ENCODE data around the gene PPP2R5C. TPM values are rescaled to one million over a fixed set of nuclear protein-coding genes. Genes with fewer than 3 reads are reported as not detected.
"Not testable (repeated sequence)": the region's sequence is repeated elsewhere in the genome, so short reads cannot be mapped to it uniquely, and the experiment has no call there.

Gene PPP2R5C
- total RNA-seq, result 87.2 TPM

DNA sequence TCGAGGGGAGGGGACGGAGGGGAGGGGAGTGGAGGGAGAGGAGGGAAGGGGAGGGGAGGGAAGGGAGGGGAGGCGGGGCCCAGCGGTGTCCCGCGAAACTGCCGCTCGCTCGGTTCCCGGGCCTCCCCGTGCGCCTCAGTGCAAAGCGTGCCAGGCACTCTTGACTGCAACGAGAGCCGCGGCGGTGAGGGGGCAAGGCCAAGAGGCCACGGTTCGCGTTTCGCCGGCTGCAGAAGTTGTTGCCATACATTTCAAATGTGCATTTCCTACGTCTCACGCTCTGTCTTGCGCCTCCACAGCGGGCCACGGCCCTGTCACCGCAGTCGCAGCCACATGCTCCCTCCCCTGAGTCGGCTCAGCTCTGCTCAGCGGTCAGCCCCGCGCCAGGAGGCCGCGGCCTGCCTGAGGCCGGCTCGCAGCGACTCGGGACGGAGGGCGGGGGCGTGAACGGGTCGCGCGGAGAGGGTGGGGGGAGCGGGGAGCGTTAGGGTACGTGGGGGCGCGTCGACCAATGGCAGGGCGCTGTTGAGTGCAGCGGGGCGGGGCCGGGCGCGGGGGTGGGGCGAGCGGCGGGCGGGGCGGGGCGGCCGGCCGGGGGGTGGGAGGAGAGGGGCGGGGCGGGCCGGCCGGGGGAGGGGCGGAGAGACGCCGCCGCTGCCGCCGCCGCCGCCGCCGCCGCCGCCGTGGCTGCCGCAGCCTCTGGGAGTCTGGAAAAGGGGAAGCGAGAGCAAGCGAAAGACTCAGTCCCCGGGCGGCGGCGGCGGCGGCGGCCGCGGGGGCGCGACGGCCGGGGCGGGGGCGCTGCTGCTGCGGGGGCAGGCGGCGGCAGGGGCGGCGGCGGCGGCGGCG lies at the start of gene PPP2R5C:
Gene PPP2R5C (plus strand): TSS at position 678 of the 849 bp plus-strand sequence. CDS start 185 bp downstream, outside the sequence.
- peak; percentile 86 for DNase-seq

DNA sequence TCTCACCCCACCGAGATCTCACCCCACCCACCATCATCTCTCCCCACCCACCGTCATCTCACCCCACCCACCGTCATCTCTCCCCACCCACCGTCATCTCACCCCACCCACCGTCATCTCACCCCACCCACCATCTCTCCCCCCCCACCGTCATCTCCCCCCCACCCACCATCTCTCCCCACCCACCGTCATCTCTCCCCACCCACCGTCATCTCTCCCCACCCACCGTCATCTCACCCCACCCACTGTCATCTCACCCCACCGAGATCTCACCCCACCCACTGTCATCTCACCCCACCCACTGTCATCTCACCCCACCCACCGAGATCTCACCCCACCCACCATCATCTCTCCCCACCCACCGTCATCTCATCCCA lies 49.7 kb upstream of the PPP2R5C start:
- DNase-seq, result not testable (repeated sequence)

DNA sequence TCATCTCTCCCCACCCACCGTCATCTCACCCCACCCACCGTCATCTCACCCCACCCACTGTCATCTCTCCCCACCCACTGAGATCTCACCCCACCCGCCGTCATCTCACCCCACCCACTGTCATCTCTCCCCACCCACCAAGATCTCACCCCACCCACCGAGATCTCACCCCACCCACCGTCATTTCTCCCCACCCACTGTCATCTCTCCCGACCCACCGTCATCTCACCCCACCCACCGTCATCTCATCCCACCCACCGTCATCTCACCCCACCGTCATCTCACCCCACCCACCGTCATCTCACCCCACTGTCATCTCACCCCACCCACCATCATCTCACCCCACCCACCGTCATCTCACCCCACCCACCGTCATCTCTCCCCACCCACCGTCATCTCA lies 49.2 kb upstream of the PPP2R5C start:
- DNase-seq, result not testable (repeated sequence)

DNA sequence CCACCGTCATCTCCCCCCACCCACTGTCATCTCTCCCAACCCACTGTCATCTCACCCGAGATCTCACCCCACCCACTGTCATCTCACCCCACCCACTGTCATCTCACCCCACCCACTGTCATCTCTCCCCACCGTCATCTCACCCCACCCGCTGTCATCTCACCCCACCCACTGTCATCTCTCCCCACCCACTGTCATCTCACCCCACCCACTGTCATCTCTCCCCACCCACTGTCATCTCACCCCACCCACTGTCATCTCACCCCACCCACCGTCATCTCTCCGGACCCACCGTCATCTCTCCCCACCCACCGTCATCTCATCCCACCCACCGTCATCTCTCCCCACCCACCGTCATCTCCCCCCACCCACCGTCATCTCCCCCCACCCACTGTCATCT lies 48.4 kb upstream of the PPP2R5C start:
- not testable (repeated sequence) for DNase-seq

DNA sequence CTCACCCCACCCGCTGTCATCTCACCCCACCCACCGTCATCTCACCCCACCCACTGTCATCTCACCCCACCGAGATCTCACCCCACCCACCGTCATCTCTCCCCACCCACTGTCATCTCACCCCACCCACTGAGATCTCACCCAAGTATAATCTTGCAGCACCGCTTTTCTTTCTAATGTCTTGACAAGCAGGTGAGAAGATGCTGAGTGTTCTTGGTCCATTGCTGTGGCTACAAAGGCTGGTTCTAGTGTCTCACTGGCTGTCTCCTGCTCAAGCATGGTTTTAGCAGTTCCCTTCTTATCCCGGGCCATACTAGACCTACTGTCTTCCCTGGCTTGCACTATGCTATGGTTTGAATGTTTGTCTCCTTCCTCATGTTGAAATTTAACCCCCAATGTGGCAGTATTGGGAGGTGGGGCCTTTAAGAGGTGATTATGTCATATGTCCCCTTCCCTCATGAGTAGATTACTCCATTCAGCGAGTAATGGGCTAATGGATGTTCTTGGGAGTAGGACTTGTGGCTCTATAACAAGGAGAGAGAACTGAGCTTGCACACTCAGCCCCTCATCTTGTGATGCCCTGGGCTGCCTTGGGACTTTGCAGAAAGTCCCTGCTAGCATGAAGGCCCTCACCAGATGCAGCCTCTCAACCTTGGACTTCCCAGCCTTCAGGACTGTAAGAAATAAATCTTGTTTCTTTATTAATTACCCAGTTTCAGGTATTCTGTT lies 47.7 kb upstream of the PPP2R5C start:
- DNase-seq, result no peak

DNA sequence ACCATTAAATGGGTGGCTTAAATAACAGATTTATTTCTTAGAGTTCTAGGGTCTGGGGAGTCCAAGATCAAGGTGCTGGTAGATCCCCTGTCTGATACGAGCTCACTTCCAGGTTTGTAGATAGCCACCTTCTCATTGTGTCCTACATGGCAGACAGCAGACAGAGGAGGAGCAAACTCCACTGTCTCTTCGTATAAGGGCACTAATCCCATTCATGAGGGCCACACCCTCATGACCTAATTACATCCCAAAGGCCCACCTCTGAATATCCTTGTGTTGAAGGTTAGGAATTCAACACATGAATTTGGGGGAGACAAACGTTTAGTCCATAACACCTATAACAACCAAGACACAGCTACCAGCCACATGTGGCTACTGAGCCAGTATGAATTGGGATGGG lies 47.1 kb upstream of the PPP2R5C start:
- DNase-seq, result no peak

DNA sequence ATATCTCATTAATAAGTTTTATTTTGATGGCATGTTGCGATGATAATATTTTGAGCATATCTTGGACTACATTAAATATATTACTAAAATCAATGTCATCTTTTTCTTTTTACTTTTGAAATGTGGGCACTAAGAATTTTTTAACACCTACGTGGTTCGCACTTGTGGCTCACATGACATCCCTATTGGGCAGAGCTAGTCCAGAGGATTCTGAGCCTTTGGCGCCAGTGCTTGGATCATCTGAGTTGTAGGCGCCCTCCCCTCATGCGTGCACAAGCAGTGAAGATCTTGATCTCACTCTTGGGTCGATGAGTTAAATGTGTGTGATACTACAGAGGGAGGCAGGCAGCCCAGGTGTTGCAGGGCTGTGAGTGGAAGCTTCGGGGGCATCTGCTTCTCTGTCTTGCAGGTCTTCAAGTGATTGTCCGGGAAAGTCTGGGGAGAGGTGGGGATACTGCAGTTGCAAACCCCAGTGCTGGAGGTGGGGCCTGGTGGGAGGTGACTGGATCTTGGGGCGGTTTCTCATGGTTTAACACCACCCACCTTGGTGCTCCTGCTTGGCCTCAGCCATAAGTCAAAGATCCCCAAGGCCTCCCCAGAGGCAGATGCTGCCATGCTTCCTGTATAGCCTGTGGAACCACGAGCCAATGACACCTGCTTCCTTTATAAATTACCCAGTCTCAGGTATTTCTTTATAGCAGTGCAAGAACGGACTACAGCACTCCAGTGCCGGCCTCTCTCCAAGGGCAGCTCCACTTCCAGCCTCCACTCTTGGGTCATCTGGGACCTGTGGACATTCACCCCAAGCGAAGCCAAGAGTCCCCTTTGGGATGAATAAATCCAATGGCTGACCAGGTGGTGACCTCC lies 46.1 kb upstream of the PPP2R5C start:
- DNase-seq, result no peak

DNA sequence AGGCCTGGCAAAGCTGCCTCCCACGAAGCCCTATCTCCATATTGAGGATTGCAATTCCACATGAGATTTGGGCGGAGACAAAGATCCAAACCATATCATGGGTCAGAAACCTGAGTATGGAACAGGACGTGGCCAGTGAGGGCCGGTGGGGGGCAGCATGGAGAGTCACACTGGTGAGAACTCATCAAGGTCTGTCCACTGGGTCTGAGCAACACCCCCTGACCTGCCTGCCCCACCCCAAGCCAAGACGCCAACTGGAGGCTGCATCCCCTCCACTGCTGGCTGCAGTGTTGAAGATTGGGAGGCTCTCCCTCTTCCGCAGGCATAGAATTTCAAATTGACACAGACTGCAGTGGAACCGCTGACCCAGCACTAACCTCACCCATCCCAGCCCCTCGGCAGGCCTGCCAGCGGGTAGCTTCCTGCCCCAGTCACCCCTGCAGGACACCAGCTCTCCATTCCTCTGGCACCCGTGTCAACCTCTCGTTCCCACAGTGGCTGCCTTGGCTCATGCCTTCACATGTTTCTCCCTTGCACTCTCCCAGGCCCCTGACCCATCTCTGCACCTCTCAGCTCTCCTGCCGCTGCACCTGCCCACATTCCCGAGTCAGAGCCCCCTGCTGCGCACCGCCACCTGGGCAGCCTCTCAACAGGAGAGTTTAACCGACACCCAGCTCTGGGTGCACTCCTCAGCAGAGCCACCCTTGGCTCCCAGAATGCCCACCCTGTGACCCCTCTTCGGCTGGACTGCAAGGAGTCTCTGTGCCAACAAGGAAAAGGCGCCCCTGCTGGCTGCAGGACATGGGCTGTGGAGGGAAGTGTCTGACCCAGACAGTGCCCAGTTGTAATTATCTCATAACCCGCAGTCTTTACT lies 45.2 kb upstream of the PPP2R5C start:
- DNase-seq, result no peak

DNA sequence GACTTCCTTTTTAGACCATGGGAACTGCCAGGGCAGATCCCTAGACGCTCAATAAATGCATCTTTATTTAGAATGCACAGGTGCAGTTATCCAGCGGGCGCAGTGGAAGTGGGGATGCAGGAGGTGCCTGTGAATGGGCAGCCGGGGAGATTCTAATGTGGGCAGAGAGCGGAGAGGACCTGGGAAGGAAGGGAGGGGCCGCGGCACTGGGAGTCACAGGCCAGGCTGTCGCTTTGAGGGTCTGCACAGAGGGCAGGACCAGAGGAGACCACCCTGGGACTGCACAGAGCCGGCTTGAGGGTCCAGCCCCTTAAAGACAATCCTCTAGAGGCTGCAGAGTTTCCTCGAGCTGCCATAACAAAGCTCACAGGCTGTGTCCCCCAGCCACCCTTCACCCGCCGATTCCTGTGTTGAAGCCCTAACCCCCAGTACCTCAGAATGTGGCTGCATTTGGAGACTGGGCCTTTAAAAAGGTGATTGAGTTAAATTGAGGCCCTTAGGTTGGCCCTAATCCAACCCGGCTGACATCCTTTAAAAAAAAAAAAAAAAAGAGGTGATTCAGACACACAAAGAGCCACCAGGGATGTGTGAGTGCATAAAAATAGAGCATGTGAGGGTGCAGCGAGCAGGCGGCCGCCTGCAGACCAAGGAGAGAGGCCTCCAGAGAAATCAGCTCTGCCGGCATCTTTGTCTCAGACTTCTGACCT lies 44.4 kb upstream of the PPP2R5C start:
- DNase-seq, result no peak

DNA sequence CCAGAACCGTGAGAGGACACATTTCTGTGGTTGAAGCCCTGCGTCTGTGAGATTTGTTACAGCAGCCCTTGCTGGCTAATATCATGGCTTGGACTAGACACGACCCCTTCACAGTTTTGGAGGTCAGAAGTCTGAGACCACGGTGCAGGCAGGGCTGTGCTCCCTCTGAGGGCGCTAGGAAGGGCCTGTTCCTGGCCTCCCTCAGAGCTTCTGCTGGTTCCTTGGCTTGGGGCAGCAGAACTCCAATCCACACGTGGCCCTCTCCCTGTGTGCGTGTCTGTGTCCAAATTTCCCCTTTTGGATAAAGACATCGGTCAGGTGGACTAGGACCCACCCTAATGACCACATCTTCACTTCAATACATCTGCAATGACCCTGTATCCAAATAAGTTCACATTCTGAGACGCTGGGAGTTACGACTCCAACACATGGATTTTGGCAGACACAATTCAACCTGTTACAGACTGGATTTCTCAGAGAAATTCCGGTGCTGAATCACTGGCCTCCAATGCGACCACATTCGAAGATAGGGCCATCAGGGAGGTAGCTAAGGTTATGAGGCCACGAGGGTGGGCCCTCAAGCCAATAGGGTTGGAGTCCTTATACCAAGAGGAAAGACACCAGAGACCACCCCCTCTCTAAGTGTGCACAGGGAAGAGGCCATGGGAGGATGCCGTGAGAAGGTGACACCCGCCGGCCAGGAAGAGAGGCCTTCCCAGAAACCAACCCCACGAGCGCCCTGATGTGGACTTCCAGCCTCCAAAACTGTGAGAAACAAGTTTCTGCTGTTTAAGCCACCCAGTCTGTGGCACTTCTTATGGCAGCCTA lies 43.6 kb upstream of the PPP2R5C start:
- DNase-seq, result no peak

DNA sequence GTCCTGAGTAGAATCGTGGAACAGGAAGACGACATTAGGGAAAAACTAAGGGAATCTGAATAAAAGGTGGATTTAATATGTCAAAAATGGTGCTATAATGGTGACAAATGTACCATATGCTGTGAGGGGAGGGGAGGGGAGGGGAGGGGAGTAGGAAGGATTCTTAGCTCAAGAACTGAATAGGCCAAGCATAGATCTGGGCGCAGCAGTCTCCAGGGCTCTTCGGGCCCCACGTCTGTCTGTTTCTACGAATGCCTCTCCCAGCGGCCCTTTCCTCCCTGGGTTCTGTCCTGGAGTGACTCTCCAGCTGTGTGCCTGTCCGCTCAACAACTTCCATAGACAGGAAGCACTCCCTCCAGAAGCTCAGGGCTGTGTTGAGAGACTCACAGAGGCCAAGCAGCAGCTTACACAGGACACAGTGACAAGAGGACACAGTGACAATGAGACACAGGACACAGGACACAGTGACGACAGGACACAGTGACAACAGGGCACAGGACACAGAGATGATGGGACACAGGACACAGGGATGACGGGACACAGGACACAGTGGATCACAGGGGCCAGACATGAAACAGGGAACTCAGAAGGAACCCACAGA lies 42.4 kb upstream of the PPP2R5C start:
- peak; percentile 11 for DNase-seq

DNA sequence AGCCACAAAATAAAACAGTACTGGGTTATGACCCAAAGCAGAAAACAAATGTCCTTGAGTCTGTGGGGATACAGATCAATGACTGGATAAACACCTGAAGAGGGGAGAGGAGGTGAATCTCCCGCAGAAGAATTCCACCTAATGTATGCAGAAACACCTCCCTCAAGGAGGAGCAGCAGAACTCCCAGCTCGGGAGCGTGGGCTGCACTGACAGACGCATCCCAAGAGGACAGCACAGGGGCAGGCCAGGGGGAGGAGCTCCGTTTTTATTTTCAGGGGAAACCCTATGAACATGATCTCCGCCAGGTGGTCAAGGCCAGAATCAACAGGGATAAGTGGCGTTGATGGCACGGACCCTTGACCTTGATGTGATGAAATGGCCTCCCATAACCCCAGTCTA lies 41.8 kb upstream of the PPP2R5C start:
- DNase-seq, result no peak

DNA sequence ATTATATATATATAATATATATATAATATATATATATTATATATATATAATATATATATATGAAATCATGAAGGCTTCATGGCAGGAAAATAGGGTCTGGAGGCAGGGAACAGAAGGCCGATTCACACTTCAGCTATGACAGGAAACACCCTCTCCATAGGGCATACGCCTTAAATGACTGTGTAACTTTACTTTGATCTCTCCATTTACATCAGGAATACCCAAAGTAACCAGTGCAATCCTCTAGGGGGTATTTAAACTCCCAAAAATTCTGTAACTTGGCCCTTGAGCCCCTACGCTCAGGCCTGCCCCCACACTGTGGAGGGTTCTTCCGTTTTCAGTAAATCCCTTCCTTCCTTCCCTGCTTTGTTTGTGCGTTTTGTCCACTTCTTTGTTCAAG lies 40.4 kb upstream of the PPP2R5C start:
- no peak for DNase-seq

DNA sequence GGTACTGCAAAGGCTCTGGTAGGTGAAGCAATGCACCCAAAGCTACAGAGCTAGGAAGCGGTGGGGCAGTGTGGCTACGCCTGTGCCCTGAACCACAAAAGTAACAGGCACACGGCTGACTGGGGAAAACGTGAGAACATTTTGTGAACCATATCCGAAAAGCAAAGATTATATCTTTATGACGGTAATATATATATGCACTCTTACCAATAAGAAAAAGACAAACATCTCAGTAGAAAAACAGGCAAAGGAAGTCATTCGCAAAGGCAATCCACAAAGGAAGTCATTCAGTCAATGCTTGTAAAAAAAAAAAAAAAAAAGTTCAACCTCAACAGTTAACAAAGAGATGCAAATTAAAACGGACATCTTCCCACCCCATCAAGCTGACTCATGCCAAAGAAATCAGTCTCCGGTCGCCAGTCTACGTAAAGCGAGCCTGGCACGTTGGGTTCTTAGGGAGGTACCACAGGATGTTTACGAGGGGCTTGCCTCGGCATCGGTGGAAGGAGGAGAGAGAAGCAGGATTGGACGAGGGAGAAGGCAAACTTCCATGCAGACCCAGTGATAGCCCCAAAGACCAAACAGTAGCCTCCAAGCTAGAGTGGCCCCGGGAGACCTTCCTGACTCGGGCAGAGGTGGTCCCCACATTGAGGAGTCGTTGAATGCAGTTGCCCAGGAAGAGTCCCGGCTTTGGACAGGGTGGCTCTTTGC lies 39.4 kb upstream of the PPP2R5C start:
- DNase-seq, result no peak

DNA sequence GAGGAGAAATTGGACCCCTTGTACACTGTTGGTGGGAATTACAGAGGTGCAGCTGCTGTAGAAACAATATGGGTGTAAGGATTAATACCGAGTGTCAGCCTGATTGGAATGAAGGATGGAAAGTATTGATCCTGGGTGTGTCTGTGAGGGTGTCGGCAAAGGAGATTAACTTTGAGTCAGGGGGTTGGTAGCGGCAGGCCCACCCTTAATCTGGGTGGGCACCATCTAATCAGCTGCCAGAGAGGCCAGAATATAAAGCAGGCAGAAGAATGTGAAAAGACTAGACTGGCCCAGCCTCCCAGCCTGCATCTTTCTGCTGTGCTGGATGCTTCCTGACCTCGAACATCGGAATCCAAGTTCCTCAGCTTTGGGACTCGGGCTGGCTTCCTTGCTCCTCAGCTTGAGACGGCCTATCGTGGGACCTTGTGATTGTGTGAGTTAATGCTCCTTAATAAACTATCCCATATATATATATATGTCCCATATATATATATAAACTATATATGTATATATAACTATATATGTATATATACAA lies 38.4 kb upstream of the PPP2R5C start:
- DNase-seq, result no peak

DNA sequence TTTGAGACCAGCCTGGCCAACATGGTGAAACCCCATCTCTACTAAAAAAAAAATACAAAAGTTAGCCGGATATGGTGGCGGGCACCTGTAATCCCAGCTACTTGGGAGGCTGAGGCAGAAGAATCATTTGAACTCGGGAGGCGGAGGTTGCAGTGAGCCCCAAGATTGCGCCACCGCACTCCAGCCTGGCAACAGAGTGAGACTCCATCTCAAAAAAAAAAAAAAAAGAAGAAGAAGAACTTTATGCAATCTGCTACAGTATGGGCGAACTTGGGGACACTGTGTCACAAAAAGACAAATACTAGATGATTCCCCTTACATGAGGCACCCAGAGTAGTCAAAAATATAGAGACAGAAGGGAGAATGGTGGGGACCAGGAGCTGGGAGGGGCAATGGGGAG lies 35.9 kb upstream of the PPP2R5C start:
- DNase-seq, result not testable (repeated sequence)

DNA sequence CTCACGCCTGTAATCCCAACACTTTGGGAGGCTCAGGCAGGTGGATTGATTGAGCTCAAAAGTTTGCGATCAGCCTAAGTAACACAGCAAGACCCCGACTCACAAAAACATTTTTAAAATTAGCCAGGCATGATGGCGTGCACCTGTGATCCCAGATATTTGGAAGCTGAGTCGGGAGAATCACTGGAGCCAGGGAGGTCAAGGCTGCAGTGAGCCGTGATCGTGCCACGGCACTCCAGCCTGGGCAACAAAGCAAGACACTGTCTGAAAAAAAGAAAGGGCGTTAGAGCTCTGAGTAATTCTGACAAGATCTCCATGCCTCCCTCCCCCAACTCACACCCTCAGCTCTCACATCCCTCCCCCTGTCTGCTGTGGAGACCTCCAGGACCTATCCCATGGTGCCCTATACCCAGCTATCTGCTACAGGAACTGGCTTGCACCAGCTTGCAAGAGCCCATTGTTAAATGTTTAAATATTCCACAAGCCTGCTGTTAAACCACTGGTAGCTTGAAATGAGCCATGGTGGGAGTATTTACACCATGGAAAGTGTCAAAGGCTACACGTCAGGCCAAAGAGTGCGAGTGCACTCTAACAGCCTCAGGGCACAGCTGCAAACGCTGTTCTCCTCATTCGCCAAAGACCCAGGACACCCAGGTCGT lies 35.1 kb upstream of the PPP2R5C start:
- DNase-seq, result no peak

DNA sequence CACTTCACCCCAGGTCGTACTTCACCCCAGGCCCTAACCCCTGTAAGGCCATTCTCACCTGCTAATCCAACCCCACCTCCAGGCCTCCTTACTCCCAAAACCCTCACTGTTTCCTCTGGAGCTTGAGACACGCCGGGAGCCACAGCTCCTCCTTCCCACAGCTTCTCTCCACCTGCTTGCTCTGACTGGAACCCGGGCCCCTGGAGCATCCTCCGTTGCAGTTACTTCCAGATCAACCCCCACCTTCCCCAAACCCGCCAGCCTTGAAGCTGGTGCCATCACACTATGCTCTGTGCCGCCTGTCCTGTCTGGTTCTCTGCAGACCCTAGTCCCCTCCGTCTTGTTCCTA lies 34.6 kb upstream of the PPP2R5C start:
- no peak for DNase-seq
